ENCODE results near the gene ABCC6.
"Not testable (repeated sequence)": the region's sequence is repeated elsewhere in the genome, so short reads cannot be mapped to it uniquely, and the experiment has no call there.

Gene ABCC6

DNA sequence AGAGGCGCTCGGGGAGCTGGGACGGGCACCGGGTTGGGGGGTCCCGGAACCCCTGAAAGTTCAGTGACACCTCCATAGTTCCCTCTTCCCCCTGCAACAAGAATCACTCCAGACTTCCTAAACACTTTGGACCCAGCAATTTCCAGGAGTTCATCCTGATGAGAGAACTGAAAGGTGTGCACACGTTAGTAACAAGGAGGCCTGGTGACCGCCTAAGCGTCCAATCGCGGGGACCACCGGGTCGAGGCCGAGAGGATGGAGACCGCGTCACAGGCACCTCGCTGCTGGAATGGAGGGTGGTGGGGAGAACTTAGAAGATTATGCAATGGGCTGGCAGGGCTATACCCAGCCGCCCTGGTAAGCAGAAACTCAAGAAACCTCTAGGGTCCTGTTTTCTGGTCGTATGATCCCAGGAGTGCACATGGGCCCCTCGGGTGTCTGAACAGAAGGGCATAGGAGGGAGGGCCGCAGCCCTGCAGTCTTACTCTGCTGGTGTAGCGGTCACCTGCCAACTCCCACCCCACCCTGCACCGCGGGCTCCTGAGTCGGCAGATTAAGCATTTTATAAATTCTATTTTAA, 458 bp upstream of the ABCC6 start:
- DNase-seq (ENCODE audit: low spot score), result not testable (repeated sequence)

GRCh38 chr16:16221382-16221781, 1.9 kb downstream of the ABCC6 start:
- DNase-seq (ENCODE audit: low spot score), result not testable (repeated sequence)

- DNase-seq (ENCODE audit: low spot score), result not testable (repeated sequence)
Measured at GRCh38 chr16:16220449-16220848, 2.8 kb downstream of the ABCC6 start.

DNA sequence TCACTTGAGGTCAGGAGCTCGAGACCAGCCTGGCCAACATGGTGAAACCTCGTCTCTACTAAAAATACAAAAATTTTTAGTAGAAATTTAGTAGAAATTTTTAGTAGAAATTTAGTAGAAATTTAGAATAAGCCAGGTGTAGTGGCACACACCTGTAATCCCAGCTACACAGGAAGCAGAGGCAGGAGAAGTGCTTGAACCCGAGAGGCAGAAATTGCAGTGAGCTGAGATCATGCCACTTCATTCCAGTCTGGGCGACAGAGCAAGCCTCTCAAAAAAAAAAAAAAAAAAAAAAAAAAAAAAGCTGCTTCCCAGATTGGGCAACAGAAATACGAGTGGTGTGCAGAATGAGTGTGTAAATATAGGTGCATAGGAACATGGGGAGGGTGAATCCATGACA, 4.5 kb downstream of the ABCC6 start:
- DNase-seq (ENCODE audit: low spot score), result not testable (repeated sequence)

GRCh38 chr16:16218349-16218748, 4.9 kb downstream of the ABCC6 start:
- not testable (repeated sequence) for DNase-seq (ENCODE audit: low spot score)

DNA sequence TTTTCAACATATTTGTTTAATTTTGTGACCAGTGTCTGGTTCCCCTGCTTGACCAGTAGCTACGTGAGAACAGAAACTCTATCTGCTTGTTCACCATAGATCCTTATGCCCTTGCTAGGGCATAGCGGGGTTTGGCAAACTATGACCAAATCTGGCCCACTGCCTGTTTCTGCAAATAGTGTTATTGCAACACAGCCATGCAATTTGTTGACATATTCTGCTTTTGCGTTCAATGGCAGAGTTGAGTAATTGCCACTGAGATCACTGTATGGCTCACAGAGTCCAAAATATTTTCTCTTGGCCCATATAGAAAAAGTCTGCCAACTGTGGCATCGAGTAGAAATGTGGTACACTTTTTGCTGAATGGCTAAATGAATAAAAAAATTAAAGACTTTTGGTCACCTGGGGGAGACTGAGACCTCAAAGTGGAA, 9.4 kb downstream of the ABCC6 start:
- DNase-seq (ENCODE audit: low spot score), result not testable (repeated sequence)

GRCh38 chr16:16211404-16211803, 11.9 kb downstream of the ABCC6 start:
- DNase-seq (ENCODE audit: low spot score), result not testable (repeated sequence)

- not testable (repeated sequence) for DNase-seq (ENCODE audit: low spot score)
Measured at GRCh38 chr16:16208461-16208860, 14.8 kb downstream of the ABCC6 start.

DNA sequence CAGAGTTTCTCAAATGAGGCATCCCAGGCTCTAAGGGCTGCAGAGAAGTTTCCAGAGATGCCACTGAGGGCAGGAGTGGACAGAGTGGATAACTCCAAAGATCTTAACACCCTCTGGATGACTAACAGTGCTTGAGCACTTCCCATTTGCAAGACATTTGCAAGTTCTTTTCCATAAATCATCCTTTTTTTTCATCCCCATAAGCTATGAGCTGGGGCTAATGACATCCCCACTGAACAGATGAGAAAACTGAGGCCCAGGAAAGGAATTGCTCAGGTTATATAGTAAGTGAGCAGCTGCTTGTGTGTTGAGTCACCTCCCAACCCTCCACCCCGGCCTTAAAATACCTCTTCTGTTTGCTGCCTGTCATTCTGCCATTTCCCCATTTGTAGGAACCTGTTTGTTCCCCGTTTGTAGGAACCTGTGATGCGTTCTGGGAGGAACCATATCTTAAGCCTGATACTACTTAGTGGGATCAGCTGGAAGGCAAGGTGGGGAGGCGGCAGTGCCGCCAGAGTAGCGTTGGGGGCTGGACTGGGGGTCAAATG, 15.4 kb downstream of the ABCC6 start:
- not testable (repeated sequence) for DNase-seq (ENCODE audit: low spot score)

- DNase-seq (ENCODE audit: low spot score), result not testable (repeated sequence)
Measured at GRCh38 chr16:16207097-16207786, 16.1 kb downstream of the ABCC6 start.

- not testable (repeated sequence) for DNase-seq (ENCODE audit: low spot score)
Measured at GRCh38 chr16:16205864-16206263, 17.4 kb downstream of the ABCC6 start.

DNA sequence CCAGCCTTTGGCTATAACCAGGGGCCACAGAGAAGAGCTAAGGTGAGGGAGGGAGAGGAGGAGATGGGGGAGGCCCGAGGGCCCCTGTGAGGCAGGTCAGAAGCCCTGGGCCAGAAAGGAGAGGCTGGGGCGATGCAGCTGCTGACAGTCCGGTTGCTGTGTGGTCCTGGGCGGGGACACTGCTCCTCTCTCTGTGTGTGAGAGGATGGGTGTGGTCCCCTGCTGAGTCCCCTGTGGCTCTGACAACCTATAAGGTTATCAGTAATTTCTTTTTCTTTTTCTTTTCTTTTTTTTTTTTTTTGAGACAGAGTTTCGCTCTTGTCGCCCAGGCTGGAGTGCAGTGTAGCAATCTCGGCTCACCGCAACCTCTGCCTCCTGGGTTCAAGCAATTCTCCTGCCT, 18.7 kb downstream of the ABCC6 start:
- DNase-seq (ENCODE audit: low spot score), result not testable (repeated sequence)

- not testable (repeated sequence) for DNase-seq (ENCODE audit: low spot score)
Measured at GRCh38 chr16:16203494-16203893, 19.8 kb downstream of the ABCC6 start.

DNA sequence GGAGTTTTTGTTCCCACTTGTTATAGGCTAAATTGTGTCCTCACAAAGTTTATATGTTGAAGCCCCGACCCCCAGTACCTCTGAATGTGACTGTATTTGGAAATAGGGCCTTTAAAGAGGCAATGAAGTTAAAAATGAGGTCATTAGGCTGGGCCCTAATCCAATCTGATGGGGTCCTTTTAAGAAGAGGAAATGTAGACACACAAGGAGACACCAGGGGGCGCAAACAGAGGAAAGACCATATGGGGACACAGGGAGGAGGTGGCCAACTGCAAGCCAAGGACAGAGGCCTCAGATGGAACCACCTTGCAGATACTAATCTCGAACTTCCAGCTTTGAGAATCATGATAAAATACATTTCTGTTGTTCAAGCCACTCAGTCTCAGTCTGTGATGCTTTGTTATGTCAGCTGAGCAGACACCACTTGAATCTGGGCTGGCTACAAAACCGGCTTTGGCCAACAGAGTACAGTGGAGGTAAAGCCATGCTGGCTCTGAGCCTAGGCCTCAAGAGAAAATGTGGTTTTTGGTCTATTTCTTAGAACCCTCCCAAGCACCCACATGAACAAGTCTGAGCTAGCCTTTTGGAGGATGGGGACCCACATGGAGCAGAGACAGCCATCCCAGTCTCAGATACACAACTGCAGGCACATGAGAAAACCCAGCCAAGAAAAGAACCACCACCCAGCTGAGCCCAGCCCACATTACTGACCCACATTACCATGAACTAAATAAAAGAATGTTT, 20.7 kb downstream of the ABCC6 start:
- peak; percentile 49 for DNase-seq (ENCODE audit: low spot score)

GRCh38 chr16:16201880-16202279, 21.4 kb downstream of the ABCC6 start:
- not testable (repeated sequence) for DNase-seq (ENCODE audit: low spot score)

DNA sequence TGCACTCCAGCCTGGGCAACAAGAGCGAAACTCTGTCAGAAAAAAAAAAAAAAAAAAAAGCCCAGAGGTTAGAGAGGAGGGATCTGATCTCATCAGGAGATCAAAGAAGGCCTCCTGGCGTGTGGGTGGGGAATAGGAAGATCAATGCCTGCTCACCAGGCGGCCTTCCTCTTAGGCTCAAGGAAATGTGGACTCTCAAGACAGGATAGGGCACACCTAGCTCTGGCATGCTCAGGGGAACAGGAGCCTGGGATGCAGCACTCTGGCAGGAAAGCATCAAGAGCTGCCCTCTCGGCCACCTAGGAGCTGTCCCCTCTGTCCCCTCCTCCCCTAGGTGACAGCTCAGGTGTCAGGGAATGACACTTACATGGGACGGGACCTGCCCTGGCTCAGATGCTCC, 22.9 kb downstream of the ABCC6 start:
- DNase-seq (ENCODE audit: low spot score), result not testable (repeated sequence)

DNA sequence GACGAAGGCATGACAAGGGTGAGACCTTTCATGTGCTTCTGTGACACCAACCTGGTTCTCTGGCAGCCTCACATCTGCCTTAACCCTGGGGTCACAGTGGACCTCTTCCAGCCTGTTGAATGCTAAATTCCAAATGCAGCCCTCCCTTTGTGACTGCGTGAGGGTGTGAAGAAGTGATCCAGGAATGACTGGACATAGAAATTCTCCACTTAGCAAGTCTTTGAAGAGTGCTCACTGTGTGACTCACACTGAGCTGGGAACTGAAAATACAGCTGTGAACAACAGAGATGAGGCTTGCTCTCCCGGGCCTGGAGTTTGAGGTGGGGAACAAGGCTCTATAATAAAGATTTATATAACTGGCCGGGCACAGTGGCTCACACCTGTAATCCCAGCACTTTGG, 23.9 kb downstream of the ABCC6 start:
- peak; percentile 86 for DNase-seq (ENCODE audit: low spot score)

DNA sequence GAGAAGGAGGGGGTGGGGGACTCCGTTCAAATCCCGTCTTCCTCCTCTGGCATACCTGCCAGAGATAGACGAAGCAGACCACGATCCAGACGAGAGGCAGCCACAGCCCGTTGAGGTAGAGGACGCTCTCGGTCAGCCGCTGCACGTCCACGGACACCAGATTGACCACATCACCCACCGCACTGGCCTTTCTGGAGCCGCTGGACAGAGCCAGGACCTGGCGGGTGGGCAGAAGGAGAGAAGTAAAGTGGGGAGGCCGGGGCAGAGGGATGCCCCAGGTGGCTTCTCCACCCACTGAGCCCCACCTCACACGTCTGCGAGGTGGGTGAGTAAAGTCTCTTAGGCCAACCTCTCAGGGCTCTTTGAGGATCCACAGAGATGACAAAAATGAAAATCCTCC, 25.3 kb downstream of the ABCC6 start:
- no peak for DNase-seq (ENCODE audit: low spot score)

- no peak for DNase-seq (ENCODE audit: low spot score)
Measured at GRCh38 chr16:16197331-16197730, 26.0 kb downstream of the ABCC6 start.

GRCh38 chr16:16196099-16196498, 27.2 kb downstream of the ABCC6 start:
- no peak for DNase-seq (ENCODE audit: low spot score)

- no peak for DNase-seq (ENCODE audit: low spot score)
Measured at GRCh38 chr16:16191493-16192167, 31.7 kb downstream of the ABCC6 start.

DNA sequence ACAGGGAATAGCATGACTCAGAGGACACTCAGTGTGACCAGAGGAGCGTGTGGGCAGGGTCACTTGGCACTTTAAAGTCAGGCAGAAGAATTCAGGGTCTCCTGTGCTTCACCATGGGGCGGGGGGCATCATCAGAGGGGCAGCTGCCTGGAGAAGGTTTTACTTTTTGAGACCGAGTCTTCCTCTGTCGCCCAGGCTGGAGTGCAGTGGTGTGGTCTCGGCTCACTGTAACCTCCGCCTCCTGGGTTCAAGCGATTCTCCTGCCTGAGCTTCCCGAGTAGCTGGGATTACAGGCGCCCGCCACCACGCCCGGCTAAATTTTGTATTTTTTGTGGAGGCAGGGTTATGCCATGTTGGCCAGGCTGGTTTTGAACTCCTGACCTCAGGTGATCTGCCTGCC, 32.3 kb downstream of the ABCC6 start:
- not testable (repeated sequence) for DNase-seq (ENCODE audit: low spot score)

All from RKO (cell line).